Measurements from ENCODE around the gene TRDMT1.
"Not testable (repeated sequence)": the region's sequence is repeated elsewhere in the genome, so short reads cannot be mapped to it uniquely, and the experiment has no call there.

Gene TRDMT1

DNA sequence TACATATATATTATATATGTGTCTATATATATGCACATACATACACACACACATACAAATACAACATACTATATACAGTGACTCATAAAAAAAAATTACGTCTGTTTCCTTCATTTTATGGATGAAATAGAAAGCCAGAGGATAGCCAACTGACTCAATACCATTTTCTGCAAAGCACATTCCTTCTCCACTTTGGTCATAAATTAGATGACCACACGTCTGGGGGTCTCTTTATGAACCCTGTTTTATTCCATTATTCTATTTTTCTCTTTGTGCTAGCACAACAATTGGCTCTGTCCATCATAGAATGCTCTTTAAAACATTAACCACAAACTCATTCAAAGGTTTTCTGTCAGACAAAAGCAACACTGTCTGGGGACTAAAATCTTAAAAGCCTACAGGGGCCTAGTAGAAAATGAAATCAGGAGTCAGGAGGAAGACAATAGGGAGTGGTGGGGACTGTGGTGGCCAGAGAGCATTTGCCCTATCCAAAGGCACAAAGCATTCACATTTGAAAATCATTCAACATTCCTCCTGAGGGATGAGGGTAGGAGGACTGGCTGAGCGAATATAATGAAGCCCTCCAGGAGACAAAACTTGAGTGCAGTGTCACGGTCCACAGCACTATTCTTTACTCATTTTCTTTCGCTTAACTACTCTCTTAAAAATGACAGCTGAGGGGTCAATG is 76.1 kb downstream of the TRDMT1 start:
- DNase-seq, result no peak

DNA sequence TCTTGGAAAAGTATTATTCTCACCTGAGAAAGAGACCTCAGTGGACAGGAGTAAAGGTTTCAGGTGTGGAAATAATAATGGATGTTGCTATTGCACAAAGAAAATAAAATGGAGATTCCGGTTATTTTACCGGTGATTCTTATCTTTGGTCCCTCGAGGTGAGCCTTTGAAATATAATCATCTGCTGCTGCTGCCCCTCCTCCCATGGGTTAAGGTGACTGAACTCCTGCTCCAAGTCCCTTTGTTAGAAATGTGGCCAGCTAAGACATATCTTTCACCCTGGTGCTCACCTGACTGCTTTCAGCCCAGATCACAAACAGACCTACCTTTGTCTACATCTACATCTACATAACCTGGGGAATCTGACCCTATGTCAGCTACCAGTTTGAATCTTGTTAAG is 77.5 kb downstream of the TRDMT1 start:
- DNase-seq, result no peak

DNA sequence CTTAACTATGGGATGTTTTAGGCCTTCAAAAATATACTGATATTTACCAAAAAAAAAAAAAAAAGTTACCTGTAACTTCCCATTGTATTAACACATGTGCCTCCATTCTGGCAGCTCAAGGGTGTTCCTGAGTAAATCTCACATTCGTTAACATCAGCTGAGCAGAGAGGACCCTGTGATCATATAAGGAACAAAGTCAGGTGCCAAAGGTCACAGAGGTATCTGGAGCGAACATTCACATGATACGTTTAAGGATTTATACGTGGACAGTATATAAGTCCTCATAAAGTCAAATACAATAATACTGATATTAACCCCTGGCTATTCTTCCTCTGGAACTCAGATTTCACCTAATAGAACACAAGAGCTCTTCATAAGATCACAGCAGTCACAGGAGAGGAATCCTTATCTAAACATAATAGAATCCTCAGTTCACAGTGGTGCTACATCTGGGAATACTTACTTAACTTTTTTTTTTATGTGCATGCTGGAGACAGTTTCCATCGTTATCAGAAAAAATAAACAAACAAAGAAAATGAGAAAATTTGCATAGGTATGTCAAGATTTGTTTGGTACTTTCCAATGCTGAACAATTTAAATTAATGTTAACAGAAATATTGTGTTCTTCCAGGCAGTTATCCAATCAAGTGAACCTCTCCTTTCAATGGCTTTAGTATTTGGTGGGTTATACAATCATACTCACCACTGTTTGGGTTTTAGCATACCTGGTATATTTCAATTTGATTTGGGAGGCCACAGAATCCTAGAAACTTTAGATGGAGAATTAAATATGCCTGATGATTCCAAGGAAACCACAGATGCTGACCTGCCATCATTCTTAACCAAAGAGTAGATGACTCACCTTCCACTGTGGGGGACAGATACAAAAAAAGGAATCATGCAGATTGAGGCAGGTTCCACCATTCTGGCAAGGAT is 78.5 kb downstream of the TRDMT1 start:
- DNase-seq, result no peak

DNA sequence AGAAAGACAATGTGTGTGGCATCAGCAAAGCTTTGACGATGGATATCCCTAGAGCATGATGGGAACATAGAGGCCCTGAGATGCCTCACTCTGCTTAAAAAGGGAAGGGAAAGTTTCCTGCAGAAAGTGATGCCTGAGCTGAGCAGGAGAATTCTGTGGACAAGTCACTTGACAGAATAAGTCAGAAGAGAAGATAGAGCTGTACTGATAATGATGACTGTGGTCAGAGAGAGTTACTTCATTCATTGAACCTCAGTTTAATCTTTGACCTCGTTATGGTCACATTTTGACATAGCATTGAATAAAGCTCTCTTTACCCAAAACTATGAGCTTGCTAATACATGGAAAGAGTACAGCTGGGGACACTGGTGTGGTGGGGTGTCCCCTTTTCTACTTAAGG is 79.4 kb downstream of the TRDMT1 start:
- DNase-seq, result no peak

DNA sequence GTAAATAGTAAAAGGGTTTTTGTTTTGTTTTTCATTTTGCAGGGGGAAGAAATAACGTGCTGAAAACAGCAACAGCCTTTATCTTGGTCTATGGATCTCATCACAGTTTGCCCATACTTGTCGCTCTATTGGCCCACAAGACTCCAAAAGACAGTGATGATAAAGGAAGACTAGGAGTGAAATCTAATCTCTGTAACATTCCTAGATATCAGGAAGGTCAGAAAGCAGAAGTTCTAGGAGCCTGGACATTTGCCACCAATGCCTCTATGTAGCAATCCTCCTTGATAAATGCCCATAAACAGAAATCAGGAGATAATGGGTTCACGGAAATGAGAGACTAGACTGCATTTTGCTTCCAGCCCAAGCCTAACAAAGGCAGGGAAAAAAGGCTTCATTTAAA is 80.8 kb downstream of the TRDMT1 start:
- DNase-seq, result no peak

DNA sequence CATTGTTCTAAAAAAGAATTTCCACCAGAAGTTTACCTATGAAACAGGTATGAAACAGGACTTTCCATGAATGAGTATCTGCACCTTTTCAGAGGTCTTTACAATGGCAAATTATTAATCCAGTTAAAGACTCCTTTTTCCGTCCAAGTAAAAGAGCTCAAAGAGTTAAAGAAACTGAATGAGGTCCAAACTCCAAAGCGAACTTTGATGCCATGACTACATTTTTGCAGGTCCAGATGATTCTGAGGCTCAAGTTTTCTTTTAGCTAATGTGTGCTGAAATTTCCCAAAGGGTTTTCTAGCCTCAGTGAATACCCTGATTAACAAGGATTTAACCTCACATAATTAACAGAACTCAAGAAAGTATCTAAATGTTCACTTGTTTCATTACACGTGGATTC is 81.6 kb downstream of the TRDMT1 start:
- DNase-seq, result no peak

DNA sequence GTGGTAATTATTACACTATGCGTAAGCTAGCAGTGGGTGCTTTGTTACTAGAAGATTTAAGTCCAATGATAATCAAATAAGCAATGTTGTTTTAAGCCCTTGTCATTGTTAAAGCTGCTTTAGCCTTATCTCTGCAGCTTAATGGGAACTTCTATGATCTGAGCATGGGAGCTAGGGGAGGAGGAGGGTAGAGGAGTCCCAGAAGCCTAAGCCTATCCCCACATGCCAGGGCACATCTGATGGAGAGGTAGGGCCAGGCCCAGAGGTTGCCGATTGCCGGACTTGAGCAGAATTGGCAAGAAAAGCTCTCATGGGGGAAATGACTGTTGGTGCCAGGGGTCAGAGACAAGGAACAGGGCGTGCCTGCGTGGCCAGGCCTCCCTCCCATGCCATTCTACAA is 85.3 kb downstream of the TRDMT1 start:
- DNase-seq, result no peak

DNA sequence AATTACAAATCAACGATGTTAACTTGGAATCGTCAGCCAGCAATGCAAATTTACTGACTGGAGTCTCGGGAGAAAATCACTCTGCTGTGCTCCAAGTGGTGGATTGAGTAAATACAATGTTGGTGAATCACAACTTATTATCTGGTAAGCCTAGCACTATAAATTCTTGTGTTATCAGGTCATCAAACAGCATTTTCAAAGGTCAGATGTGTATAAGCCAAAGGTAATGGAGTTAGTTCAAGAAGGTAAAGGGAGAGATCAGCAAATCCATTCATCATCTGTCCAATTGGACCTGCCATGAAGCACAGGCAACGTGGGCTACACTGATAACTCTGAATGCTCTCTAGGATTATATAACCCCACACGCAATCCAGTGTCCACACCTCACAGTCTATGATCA is 85.8 kb downstream of the TRDMT1 start:
- DNase-seq, result no peak

DNA sequence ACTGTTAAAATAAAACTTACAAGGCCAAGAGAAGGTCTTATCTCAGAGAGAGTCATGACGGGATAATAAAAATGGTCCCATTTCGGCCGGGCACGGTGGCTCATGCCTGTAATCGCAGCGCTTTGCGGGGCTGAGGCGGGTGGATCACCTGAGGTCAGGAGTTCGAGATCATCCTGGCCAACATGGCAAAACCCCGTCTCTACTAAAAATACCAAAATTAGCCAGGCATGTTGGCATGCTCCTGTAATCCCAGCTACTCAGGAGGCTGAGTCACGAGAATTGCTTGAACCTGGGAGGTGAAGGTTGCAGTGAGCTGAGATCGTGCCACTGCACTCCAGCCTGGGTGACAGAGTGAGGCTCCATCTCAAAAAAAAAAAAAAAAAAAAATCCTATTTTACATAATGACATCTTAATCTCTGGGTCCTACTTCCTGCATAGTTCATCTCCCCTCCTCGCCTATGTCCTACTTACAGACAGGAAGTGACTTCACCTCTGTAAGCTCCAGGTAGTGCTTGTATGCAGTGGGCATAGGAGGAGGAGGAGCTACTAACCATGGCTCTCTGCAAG is 86.5 kb downstream of the TRDMT1 start:
- DNase-seq, result not testable (repeated sequence)

DNA sequence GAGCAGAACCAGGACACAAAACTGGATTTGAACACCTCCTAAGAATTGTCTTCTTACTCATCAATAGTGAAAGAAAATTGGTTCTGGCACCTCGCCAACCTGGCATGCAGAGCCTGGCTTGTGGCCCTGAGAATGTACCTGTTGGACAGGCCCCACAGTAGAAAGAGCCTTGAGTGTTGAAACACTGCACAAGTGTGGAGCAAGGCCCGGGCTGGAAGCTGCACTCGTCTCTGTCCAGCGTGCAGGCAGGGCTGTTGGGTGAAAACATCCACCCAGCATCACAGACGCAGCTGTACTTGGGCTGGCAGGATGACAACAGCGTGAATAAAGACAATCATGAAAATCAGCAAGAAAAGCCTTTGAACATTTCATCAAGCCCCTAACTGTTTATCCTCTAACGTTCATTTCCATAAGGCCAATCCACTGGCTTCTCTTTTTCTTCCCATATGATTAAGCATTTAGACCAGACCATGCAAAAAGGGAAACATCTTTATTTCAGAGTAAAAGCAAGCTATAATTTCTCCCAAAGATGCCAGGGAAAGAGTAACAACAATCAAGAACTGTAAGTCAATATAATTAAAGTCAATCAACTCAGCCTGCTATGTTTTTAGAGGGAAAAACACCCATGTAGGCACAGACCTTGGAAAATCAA is 87.5 kb downstream of the TRDMT1 start:
- DNase-seq, result no peak

DNA sequence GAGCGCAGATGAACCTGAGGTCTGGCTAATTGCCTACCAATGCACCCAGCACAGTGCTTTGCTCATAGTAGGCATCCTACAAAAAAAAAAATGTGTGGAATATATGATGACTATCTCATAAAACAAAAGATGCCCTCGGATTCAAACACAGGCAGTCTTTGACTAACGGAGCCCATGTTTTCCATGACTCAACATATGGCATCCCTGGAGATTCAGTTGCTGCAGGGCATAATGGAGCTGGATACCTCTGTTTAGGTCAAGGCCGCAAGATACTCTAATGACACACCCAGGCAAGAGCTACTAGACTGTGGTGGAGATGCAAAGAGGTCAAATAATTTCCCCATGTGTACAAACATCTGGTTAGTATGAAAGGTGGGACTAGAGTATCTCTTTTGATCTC is 88.1 kb downstream of the TRDMT1 start:
- DNase-seq, result no peak

DNA sequence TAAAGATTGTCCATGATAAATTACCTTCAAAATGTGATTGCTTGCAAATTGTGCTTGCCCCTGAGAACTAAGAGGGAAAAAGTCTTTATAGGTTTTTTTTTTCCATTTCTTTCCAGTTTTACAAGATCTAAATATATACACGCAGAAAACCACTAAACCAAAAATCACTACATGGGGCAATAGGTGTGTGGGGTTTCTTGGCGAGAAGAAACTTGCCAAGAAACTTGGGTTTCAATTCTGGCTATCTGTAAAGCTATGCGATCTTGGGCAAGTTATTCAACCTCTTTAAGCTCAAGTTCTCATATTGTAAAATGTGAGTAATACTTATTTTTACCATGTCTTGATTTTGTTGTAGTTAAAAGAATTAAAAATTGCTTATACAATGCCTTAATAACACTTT is 88.9 kb downstream of the TRDMT1 start:
- DNase-seq, result no peak

DNA sequence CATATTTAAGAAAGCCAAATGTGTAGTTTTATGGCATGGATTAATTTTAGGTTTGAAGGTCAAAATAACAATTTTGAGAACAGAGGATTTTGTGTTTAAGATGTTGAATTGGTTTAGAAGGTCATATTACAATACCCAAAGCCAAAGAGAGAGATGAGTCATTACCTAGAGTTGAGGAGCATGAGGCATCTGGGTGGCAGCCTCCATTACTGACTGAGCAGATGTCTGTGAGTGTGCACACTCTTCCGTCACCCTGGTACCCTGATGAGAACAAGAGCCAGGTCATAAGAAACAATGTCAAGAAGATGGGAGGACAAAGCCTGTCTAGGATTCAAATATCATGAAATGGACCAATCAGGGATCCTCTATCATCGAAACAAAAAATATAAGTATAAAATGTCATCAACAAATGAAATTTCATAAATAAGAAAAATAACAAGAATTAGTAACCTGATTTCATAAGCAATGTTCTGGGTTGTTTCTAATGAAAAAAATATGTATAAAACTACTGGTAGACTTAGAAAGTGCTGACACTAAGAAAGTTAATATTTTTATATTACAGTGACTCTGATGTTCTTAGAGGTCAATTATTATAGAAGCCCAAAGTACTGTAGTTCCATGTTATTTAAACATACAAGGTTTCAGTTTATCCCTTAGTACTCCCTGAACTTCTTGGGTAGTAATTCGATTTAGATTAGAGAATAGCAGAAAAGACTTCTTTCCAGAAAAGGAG is 91.8 kb downstream of the TRDMT1 start:
- DNase-seq, result no peak

DNA sequence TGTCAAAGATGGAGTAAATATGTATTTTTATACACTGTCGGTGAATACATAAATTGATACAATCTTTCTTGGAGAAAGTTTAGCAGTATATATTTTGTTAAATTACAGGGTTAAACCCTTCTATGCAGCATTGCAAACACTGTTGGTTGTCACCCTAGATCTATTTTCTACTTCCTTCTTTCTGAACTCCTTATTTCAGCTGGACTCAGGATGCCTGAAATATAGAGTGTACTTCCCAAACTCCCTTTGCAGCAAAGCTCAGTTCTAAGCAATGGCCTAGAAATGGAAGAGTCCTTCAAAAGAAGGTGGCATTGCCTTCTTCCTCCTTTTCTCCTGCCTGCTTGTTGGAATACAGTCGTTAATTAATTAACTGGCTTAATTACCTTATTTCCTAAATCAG is 92.4 kb downstream of the TRDMT1 start:
- DNase-seq, result no peak

DNA sequence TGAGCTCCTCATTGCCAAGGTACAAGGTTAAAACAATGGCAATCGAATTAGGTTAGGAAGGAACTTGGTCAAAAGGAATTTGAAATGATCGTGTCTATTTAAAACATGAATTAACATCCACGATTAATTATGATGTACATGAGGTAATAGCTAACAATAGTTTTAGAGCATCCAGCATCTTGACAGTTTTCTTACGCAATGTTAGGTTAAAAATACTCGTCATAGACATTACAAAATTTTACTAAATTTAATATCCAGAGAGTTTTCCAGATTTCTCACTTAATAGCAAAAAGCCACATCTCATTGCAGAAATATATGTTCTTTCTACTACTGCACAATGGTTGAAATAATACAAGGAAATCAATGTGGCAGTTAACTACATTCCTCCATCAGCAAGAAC is 94.5 kb downstream of the TRDMT1 start:
- no peak for DNase-seq

DNA sequence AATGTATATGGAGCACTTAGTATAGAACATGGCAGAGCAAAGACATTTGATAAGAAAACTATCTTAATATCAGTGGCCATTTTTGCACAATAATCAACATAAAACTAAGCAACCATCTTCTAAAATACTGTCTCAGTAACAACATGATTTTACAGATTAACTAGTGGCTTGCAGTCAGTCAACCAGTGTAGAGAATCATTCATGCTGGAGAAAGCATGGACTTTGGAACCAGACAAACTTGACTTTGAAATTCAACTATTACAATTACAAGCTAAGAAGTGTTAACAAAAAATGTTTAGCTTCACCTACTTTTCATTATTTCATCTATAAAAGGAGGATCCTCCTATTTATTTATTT is 99.6 kb downstream of the TRDMT1 start:
- no peak for DNase-seq

DNA sequence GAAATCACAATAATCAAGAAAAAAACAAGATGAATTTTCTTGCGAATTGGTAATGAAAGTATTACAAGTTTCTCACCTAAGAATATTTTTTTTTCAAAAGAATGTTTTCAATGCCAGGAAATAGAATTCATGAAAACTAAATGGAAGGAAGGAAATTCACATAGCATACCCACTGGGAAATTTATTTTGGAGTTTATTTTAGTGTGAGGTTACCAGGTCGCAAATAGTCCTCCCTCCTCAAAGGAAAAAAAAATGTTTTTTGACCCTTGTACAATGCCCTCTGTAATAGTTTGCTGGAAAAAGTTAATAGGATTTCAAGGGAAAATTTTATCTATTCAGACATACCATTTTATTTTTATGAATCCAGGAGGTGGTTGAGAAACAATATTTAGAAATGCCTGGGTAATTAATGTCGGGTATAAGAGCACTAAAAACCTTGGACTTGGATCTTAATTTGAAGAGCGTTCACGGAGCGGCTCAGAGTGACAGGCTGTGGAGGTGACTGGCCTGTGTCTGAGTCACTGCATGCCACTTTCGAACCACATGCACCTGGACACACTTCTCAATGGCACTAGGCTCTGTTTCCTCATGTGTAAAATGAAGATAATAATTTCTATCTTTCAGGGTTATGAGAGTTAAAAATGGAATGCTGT is 100.1 kb downstream of the TRDMT1 start:
- no peak for DNase-seq

DNA sequence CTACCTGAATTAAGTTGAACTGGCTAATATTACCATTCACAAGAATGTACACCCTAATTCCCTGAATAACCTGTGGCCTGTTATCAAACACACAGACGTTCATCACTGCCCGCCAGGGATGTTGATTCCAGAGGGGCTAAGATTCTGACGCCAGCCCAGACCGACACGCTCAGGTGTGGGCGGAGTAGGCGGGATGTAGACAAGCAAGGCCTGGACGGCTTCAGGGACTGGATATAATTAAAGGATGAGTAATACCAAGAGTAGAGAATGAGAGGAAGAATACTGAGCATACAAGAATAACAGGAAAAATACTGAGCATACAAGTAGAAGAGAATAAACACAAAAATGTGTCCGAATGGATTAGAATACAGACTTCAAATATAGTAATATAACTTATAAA is 100.9 kb downstream of the TRDMT1 start:
- DNase-seq, result no peak

DNA sequence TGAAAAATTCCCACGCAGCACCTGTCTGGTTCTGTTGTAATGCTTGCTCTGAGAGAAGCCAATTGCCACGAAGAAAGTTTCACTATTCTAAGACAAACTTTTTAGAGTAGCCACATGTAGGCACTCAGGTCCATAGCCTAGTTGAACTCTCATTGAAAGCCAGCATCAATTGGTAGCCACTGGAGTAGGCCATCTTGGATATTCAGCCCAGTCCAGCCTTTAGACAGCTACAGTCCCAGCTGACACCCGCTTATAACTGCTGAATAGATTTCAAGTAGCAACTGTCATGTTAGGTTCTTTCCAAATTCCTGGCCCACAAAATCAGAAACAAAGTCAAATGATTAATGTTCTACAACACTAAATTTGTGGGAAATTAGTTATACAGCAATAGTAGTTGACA is 103.5 kb downstream of the TRDMT1 start:
- DNase-seq, result no peak
